OCI-LY3 (cell line): ENCODE data around the gene ARAP1.

ENCODE experiments used
- CTCF ChIP-seq: fragments of 200-600, 300-600 bp; sonication (generic); IDR thresholded peaks from 2 replicates; pipeline ENCODE4 v1.5.1; 2014; ENCODE audit warnings: antibody characterized with exemption, low read length, low read depth
- EZH2phosphoT487 ChIP-seq: fragments of 200-600 bp; shearing (Covaris generic); IDR thresholded peaks from 2 replicates; pipeline ENCODE4 v1.6.1; 2018; ENCODE audit warnings: antibody characterized with exemption, mixed run types, low read depth

GRCh38 chr11:72662036-72662435, 90.2 kb downstream of the ARAP1 start:
- TF ChIP-seq CTCF (no peak), EZH2phosphoT487 (no peak)
